ENCODE data around the gene TTC38. TPM values are rescaled to one million over a fixed set of nuclear protein-coding genes. Genes with fewer than 3 reads are reported as not detected.

Gene TTC38
- polyA plus RNA-seq, 2 of the 4 experiments (the other 2 are of a cell fraction), result 12.4 to 22.1 TPM

GRCh38 chr22:46274381-46274780 is 6.6 kb downstream of the TTC38 start (continued):
- TF ChIP-seq RFX5 (IDR thresholded peaks at IDR 0.05), result no peak

GRCh38 chr22:46275455-46276122 is 7.8 kb downstream of the TTC38 start:
- no peaks in the 10 kb centered on the region for H3K4me1 ChIP-seq
- FAIRE-seq (no peak), DNase-seq (ENCODE audit: low read depth in 1 of 2, low spot score in 1 of 2) (no peak), ATAC-seq (no peak)
- TF ChIP-seq CHD4 (IDR thresholded peaks at IDR 0.05; ENCODE audit: borderline replicate concordance) (no peak), FOSL2 (IDR thresholded peaks at IDR 0.05) (no peak), FOSL2 (CRISPR knock-in tag; IDR thresholded peaks at IDR 0.05) (no peak), REST (IDR thresholded peaks at IDR 0.05) (no peak), USF2 (IDR thresholded peaks at IDR 0.05) (peak; percentile 46; the same call in 1 of the 2 replicates)
- no peaks in the 10 kb centered on the region for H3K9me3 ChIP-seq
- H3K27ac ChIP-seq, result no peak overlapping the region
- H3K4me2 ChIP-seq, result no peak overlapping the region
- ChIA-PET POLR2A (interaction anchor here (0.7 kb wide), 1 partner anchor 8 kb away, joined by 5 read pairs; the partner anchor contains the start of gene TTC38), CTCF (interaction anchor here (1.3 kb wide), 1 partner anchor 25 kb away, joined by 3 read pairs; the partner anchor contains the start of gene CDPF1)
- H3K4me3 ChIP-seq, result no peak overlapping the region
- 71% methylated on average over 3 of the region's 3 CpGs for WGBS (ENCODE audit: missing lambda C conversion rate)

GRCh38 chr22:46276563-46276962 is 8.8 kb downstream of the TTC38 start:
- Histone ChIP-seq H3K4me2 (no peak overlapping the region), H3K4me1 (no peaks in the 10 kb centered on the region), H3K9me3 (no peaks in the 10 kb centered on the region), H3K4me3 (no peak overlapping the region), H3K27ac (no peak overlapping the region)
- no peak for TF ChIP-seq ZNF302 (CRISPR knock-in tag; IDR thresholded peaks at IDR 0.05)
- no peak for TF ChIP-seq CHD2 (IDR thresholded peaks at IDR 0.05; ENCODE audit: low read length, partially characterized antibody)
- no peak for TF ChIP-seq SMC3 (IDR thresholded peaks at IDR 0.05)
- ChIA-PET POLR2A (no interaction called here), CTCF (interaction anchor here (1.3 to 1.5 kb wide), 2 partner anchors 26 to 270 kb away, joined by 3 read pairs; partner anchors contain the start of gene CDPF1)
- ATAC-seq, result no peak
- DNase-seq (ENCODE audit: low read depth in 1 of 2, low spot score in 1 of 2), result no peak
- no peak for FAIRE-seq
- WGBS (ENCODE audit: missing lambda C conversion rate), result 93% methylated on average over 7 of the region's 7 CpGs

- no peak for DNase-seq (ENCODE audit: low read depth in 1 of 2, low spot score in 1 of 2)
- H3K9me3 ChIP-seq, result no peaks in the 10 kb centered on the region
- no peak for FAIRE-seq
- TF ChIP-seq JUN (IDR thresholded peaks at IDR 0.05) (no peak), ZNF302 (CRISPR knock-in tag; IDR thresholded peaks at IDR 0.05) (no peak), HES2 (IDR thresholded peaks at IDR 0.05) (no peak), GATA3 (IDR thresholded peaks at IDR 0.05; ENCODE audit: borderline replicate concordance) (no peak), ESRRA (IDR thresholded peaks at IDR 0.05; ENCODE audit: borderline replicate concordance, low read length) (no peak), JUNB (IDR thresholded peaks at IDR 0.05) (no peak), E2F6 (IDR thresholded peaks at IDR 0.05; ENCODE audit: borderline replicate concordance, low read depth) (no peak), PHF8 (IDR thresholded peaks at IDR 0.05; ENCODE audit: borderline replicate concordance, low read depth) (no peak), KDM5A (IDR thresholded peaks at IDR 0.05) (no peak), RFX5 (IDR thresholded peaks at IDR 0.05) (no peak), CBX2 (IDR thresholded peaks at IDR 0.05; ENCODE audit: borderline replicate concordance, low read depth) (no peak), TFCP2L1 (CRISPR knock-in tag; IDR thresholded peaks at IDR 0.05) (no peak), CEBPB (IDR thresholded peaks at IDR 0.05) (no peak)
- H3K27ac ChIP-seq, result no peak overlapping the region
- CTCF ChIA-PET, result no interaction called here
- POLR2A ChIA-PET, result interaction anchor here (0.8 kb wide), 1 partner anchor 18 kb away, joined by 3 read pairs; the partner anchor contains the start of gene GTSE1
- no peak for ATAC-seq
- H3K4me1 ChIP-seq, result no peaks in the 10 kb centered on the region
- H3K4me3 ChIP-seq, result no peak overlapping the region
- no peak overlapping the region for H3K4me2 ChIP-seq
- 97% methylated on average over 9 of the region's 22 CpGs for WGBS (ENCODE audit: missing lambda C conversion rate)
Measured at GRCh38 chr22:46278656-46279645, 11.1 kb downstream of the TTC38 start.
